GM12878 (cell line): Measurements from ENCODE around the gene EXOC7. TPM values are rescaled to one million over a fixed set of nuclear protein-coding genes. Genes with fewer than 3 reads are reported as not detected.

Source experiments
- ATAC-seq: fragments of 200-7000 bp; cut with Tn5 transposase; 3 replicates; pipeline ENCODE4 v1.9.1; 2020; ENCODE audit warnings: mild to moderate bottlenecking, moderate library complexity
- BruUV-seq: library from RNA; stranded (reverse); fragments of 400-500 nt; replicated peaks from 2 replicates; lab custom pipeline; 2021; lab: Mats Ljungman, UMichigan
- CTCF ChIA-PET: fragments of 300-600 bp; sonication (Branson Sonifier 250); formaldehyde crosslinking; extraction: SDS; loops from one replicate; lab custom pipeline; 2021; ENCODE audit warnings: inconsistent platforms; lab: Yijun Ruan, JAX
- POLR2A ChIA-PET: fragments of 350-600 bp; formaldehyde crosslinking; extraction: SDS; loops from one replicate; lab custom pipeline; 2021; ENCODE audit warnings: inconsistent platforms; lab: Charles Lee
- RAD21 ChIA-PET: fragments of 300-600 bp; sonication (Branson Sonifier 250); formaldehyde crosslinking; loops from one replicate; lab custom pipeline; 2023; ENCODE audit warnings: antibody characterized with exemption; ENCODE audit not compliant: unreplicated experiment; lab: Charles Lee
- SMC1A ChIA-PET: fragments of 300-600 bp; sonication (Branson Sonifier 250); formaldehyde crosslinking; loops from one replicate; lab custom pipeline; 2023; ENCODE audit not compliant: unreplicated experiment, uncharacterized antibody; lab: Charles Lee
- DNase-seq: peaks from one replicate; pipeline ENCODE4 v3.0.0-alpha.2; 2011; ENCODE audit warnings: low read depth, low spot score
- FAIRE-seq: peaks from 3 replicates; lab custom pipeline; 2011; peaks lifted over from hg19 to GRCh38; lab: Jason Lieb, UNC
- H2AFZ ChIP-seq: 2 replicates; pipeline ENCODE4 v1.6.0; 2011; ENCODE audit warnings: low read depth, low read length, control low read depth; ENCODE audit not compliant: control insufficient read depth
- H3K27ac ChIP-seq: 2 replicates; pipeline ENCODE4 v1.5.1; 2011; ENCODE audit warnings: control low read depth; ENCODE audit not compliant: control insufficient read depth, insufficient read depth
- H3K27me3 ChIP-seq, 2 experiments: replicated peaks in 1 of 2; 2 replicates each; pipeline versions ENCODE4 v1.6.0 to v1.6.1; 2011; ENCODE audit warnings: low read length in 1 of 2; ENCODE audit not compliant: control insufficient read depth in 2 of 2, insufficient read depth in 2 of 2
- H3K36me3 ChIP-seq, 2 experiments: 2 replicates each; pipeline ENCODE4 v1.5.1; 2011; ENCODE audit warnings: low read length in 1 of 2; ENCODE audit not compliant: control insufficient read depth in 2 of 2, insufficient read depth in 2 of 2
- H3K4me1 ChIP-seq: 2 replicates; pipeline ENCODE4 v1.6.1; 2011; ENCODE audit warnings: mild to moderate bottlenecking, low read length, moderate library complexity, mixed read lengths; ENCODE audit not compliant: control insufficient read depth, insufficient read depth
- H3K4me2 ChIP-seq: 2 replicates; pipeline ENCODE4 v1.6.0; 2011; ENCODE audit warnings: control low read depth; ENCODE audit not compliant: control insufficient read depth, insufficient read depth
- H3K4me3 ChIP-seq: fragments of 200-600 bp; sonication (generic); 2 replicates; pipeline ENCODE4 v1.5.1; 2016
- H3K79me2 ChIP-seq: 2 replicates; pipeline ENCODE4 v1.6.0; 2011; ENCODE audit warnings: low read length; ENCODE audit not compliant: control insufficient read depth, insufficient read depth
- H3K9ac ChIP-seq: 2 replicates; pipeline ENCODE4 v1.8.0; 2011; ENCODE audit warnings: low read length, control low read depth, mixed read lengths; ENCODE audit not compliant: control insufficient read depth, insufficient read depth
- H3K9me3 ChIP-seq: replicated peaks from 3 replicates; pipeline ENCODE4 v1.5.1; 2011; ENCODE audit warnings: mild to moderate bottlenecking, low read length; ENCODE audit not compliant: control insufficient read depth, insufficient read depth
- H4K20me1 ChIP-seq: 2 replicates; pipeline ENCODE4 v1.6.0; 2011; ENCODE audit not compliant: control insufficient read depth, insufficient read depth
- BACH1 ChIP-seq: fragments of 450-650 bp; IDR thresholded peaks from 2 replicates; pipeline ENCODE4 v1.6.1; 2017; ENCODE audit warnings: mild to moderate bottlenecking, borderline replicate concordance
- BCL11A ChIP-seq: IDR thresholded peaks from 2 replicates; pipeline ENCODE4 v1.6.1; 2011; ENCODE audit warnings: low read depth, low read length
- CHD4 ChIP-seq: fragments of 200-600 bp; sonication (generic); IDR thresholded peaks from 2 replicates; pipeline ENCODE4 v1.6.1; 2016; ENCODE audit warnings: mild to moderate bottlenecking
- CUX1 ChIP-seq: IDR thresholded peaks from 2 replicates; pipeline ENCODE4 v1.6.1; 2012; ENCODE audit warnings: improper control_type of control experiment, low read depth, low read length; ENCODE audit not compliant: insufficient replicate concordance
- GATAD2B ChIP-seq: fragments of 450-650 bp; conservative IDR thresholded peaks from 2 replicates; pipeline ENCODE4 v1.6.1; 2017; ENCODE audit warnings: low read depth, mild to moderate bottlenecking, moderate library complexity
- MEF2A ChIP-seq: IDR thresholded peaks from 2 replicates; pipeline ENCODE4 v1.6.1; 2011; ENCODE audit warnings: low read depth, mild to moderate bottlenecking, low read length, moderate library complexity; ENCODE audit not compliant: insufficient read depth
- PML ChIP-seq: IDR thresholded peaks from 2 replicates; pipeline ENCODE4 v1.6.1; 2012; ENCODE audit warnings: low read length, inconsistent platforms
- RUNX3 ChIP-seq: IDR thresholded peaks from 2 replicates; pipeline ENCODE4 v1.6.1; 2012; ENCODE audit warnings: low read length, inconsistent platforms
- SPI1 ChIP-seq: IDR thresholded peaks from 2 replicates; pipeline ENCODE4 v1.6.1; 2011; ENCODE audit warnings: low read depth, mild to moderate bottlenecking, low read length, moderate library complexity, borderline replicate concordance; ENCODE audit not compliant: insufficient read depth
- SRF ChIP-seq, 2 experiments: IDR thresholded peaks; 2 replicates each; pipeline ENCODE4 v1.6.1; 2011; ENCODE audit warnings: low read depth in 2 of 2, low read length in 2 of 2, mild to moderate bottlenecking in 1 of 2, moderate library complexity in 1 of 2
- WGBS: methylation state at CpG from one replicate; pipeline ENCODE4 v1.1.6; 2016; ENCODE audit warnings: low lambda C conversion rate; ENCODE audit not compliant: insufficient replicate concordance, insufficient coverage; ENCODE audit errors: missing lambda C conversion rate; 5-methylcytosine and 5-hydroxymethylcytosine counted together
- in situ Hi-C: fragments of 300-500 bp; cut with MboI; formaldehyde crosslinking; loops from 9 replicates; pipeline ENCODE4 v1.14.3; 2018; ENCODE audit warnings: mixed read lengths
- intact Hi-C: fragments of 100-400 bp; cut with micrococcal nuclease; formaldehyde crosslinking; loops from one replicate; pipeline ENCODE4 v1.14.2; 2022; ENCODE audit not compliant: unreplicated experiment
- polyA plus RNA-seq, 11 experiments: library from polyadenylated mRNA; depleted of rRNA in 4 of 11; unstranded in 6 of 11; stranded (reverse) in 5 of 11; fragments of >200 nt; fragmentation: Nextera tagmentation in 4 of 11; fragmentation: Illumina TruSeq in 1 of 11; extraction: Ambion mirVana in 4 of 11; extraction: Trizol in 1 of 11; gene quantifications; 1 replicate in 1 of 11; 2 replicates in 10 of 11; pipeline versions ENCODE4 v1.2.1 to v1.2.3, GENCODE V29; 2011 to 2016; ENCODE audit warnings: inconsistent platforms in 2 of 11, missing spikeins in 2 of 11, low read depth in 1 of 11
- total RNA-seq, 4 experiments: library from RNA; depleted of rRNA in 3 of 4; stranded (reverse); fragments of >200 nt in 3 of 4; fragmentation: Illumina TruSeq in 1 of 4; extraction: Trizol in 1 of 4; gene quantifications; 2 replicates each; pipeline versions ENCODE4 v1.2.1 to v1.2.3, GENCODE V29; 2013 to 2021
- TF ChIP-seq, protein P1 (sequence below): fragments of 150-350 bp; IDR thresholded peaks from 2 replicates; pipeline ENCODE4 v1.6.1; 2014; ENCODE audit warnings: mild to moderate bottlenecking, low read depth, low read length
- TF ChIP-seq, protein P2 (sequence below): fragments of 450-650 bp; conservative IDR thresholded peaks from 2 replicates; pipeline ENCODE4 v1.6.1; 2017; ENCODE audit warnings: mild to moderate bottlenecking, moderate library complexity

EXOC7 gene
- total and polyA plus RNA-seq, 10 of the 15 experiments (the other 5 are each of a cell fraction or from before 2014, with no cell fraction given): 18.8 to 71.3 (median 48.2) TPM

- FAIRE-seq: no peak
- CTCF ChIA-PET: interaction anchor here (1.0 to 1.6 kb wide), 3 partner anchors 18 to 267 kb away, joined by 3 to 5 read pairs (median 5); no protein-coding TSS in a partner anchor
- 71% methylated on average over 20 of the region's 20 CpGs for WGBS
- intact Hi-C loops (no loop called here), in situ Hi-C loops (no loop called here)
- peak; percentile 45; the same call in 2 of the 3 replicates for ATAC-seq
- H3K79me2 ChIP-seq: no peaks in the 10 kb centered on the region
- BruUV-seq: no TSS peak
- no peak overlapping the region for H3K4me3 ChIP-seq
- H3K4me2 ChIP-seq: no peak overlapping the region
- POLR2A ChIA-PET: no interaction called here
- no peak overlapping the region for H3K9ac ChIP-seq
- no peaks in the 10 kb centered on the region for H3K9me3 ChIP-seq
- TF ChIP-seq MEF2A: no peak
- TF ChIP-seq BCL11A: no peak
- no peak for TF ChIP-seq SPI1
- TF ChIP-seq CUX1: no peak
- no peak for TF ChIP-seq SRF (IDR thresholded peaks at IDR 0.05; ENCODE audit: low read depth in 2 of 2, low read length in 2 of 2)
- TF ChIP-seq BACH1: no peak
- no peak for TF ChIP-seq PML
- TF ChIP-seq GATAD2B: no peak
- TF ChIP-seq CHD4: no peak
- TF ChIP-seq, protein P1, sequence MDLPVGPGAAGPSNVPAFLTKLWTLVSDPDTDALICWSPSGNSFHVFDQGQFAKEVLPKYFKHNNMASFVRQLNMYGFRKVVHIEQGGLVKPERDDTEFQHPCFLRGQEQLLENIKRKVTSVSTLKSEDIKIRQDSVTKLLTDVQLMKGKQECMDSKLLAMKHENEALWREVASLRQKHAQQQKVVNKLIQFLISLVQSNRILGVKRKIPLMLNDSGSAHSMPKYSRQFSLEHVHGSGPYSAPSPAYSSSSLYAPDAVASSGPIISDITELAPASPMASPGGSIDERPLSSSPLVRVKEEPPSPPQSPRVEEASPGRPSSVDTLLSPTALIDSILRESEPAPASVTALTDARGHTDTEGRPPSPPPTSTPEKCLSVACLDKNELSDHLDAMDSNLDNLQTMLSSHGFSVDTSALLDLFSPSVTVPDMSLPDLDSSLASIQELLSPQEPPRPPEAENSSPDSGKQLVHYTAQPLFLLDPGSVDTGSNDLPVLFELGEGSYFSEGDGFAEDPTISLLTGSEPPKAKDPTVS: no peak
- TF ChIP-seq RUNX3: no peak
- TF ChIP-seq, protein P2, sequence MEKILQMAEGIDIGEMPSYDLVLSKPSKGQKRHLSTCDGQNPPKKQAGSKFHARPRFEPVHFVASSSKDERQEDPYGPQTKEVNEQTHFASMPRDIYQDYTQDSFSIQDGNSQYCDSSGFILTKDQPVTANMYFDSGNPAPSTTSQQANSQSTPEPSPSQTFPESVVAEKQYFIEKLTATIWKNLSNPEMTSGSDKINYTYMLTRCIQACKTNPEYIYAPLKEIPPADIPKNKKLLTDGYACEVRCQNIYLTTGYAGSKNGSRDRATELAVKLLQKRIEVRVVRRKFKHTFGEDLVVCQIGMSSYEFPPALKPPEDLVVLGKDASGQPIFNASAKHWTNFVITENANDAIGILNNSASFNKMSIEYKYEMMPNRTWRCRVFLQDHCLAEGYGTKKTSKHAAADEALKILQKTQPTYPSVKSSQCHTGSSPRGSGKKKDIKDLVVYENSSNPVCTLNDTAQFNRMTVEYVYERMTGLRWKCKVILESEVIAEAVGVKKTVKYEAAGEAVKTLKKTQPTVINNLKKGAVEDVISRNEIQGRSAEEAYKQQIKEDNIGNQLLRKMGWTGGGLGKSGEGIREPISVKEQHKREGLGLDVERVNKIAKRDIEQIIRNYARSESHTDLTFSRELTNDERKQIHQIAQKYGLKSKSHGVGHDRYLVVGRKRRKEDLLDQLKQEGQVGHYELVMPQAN: no peak
- TF ChIP-seq, all 136 proteins: peak for 0
- no peaks in the 10 kb centered on the region for H4K20me1 ChIP-seq
- DNase-seq: no peak
- peaks cover 0 to 6% of the 10 kb centered on the region in 2 experiments; a peak in 2 of 4 replicates for H3K36me3 ChIP-seq
- no peak overlapping the region for H2AFZ ChIP-seq
- H3K27ac ChIP-seq: no peak overlapping the region
- RAD21 ChIA-PET: interaction anchor here (0.6 kb wide), 1 partner anchor 393 kb away, joined by 3 read pairs; no protein-coding TSS in a partner anchor
- no peaks in the 10 kb centered on the region for H3K4me1 ChIP-seq
- no peaks in the 10 kb centered on the region for H3K27me3 ChIP-seq
- SMC1A ChIA-PET: no interaction called here
Observed at GRCh38 chr17:76032073-76032779, 71.4 kb downstream of the EXOC7 start.
